NCI-H146 treated with DMSO at 0.1 percent for 48 hours (cell line): ENCODE results near the gene SGMS1.
A peak's percentile ranks its signal among the peaks of the same experiment; 100 is the strongest.

Experiments used
- DNase-seq: peaks from one replicate; lab custom pipeline; 2025; ENCODE audit not compliant: unreplicated experiment; lab: John Stamatoyannopoulos, UW

SGMS1 gene

DNA sequence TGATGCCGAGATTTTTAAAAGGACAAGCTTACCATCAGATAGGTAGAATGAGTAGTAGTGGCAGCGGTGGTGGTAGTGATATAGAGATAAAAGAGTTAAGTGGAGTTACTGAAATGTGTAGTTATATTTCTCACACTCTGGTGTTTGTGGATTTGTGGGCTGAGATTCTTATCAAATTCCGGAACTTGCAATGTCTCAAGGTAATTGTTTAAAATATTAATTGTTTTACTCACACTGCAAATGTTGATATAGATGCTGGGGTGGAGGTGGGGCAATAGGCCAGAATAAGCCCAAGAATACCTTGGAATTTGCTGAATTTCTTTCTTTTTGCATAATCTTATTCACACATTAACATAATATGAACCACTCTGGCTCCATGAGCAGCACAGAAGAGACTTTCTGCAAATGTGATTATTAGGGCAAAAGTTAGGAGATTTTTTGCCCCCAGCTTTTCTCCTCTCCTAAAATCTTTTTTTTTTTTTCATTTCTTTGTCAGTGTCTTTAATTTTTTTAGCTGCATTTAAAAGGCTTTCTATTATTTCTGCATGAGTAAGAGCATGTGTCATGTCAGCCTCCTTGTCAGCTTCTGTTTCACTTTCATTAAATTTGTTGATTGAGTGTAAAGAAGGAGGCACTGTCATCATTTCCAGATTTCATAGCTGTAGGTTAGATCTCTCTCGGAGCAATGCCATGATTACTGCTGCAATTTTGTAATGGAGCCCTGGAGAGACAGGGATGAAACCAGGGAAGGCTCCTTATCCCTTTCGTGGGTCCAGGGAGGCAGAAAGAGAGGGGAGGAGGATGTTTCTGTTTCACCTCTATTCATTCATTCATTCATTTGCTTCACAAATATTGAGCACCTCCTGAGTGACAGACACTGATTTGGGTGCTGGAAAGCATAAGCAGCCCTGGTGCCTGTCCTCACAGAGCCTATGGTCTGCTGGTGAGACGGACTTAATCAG lies 13.1 kb upstream of the SGMS1 start:
- no peak for DNase-seq

DNA sequence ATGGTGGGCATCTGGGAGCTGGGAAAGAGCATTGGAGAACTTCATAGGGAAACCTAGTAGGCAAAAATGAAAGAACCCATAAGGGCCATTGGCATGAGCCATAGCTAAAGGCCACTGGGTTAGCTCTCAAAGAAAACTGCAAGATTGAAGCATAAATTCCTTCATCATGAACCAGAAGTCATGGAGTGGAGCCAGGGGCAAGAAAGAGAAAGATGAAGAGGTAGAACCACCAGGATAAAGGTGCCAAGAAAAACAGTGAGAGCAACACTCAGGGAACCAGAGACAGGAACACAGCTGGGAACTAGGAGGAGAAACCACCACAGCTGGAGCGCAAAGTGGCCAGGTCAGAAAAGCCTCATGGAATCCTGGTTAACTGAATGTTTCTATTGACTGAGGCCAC lies 11.5 kb upstream of the SGMS1 start:
- no peak for DNase-seq

DNA sequence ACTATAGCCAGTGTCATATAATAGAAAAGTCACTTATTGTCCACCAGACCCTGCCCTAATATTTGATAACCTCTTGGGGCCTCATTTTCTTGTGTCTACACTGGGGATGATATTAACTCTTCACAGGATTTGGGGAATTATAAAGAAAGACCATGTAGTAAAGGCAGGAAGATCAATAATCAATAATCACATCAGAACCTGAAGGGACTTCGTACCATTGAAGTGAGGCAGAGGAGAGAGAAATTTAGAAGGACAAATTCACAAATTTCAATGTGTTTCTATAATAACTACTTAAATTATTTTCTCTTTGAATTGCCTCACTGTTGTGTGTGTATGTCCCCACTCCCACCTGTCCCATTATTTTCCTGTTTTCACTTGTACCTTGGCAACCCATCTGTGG lies 10.7 kb upstream of the SGMS1 start:
- DNase-seq = no peak

DNA sequence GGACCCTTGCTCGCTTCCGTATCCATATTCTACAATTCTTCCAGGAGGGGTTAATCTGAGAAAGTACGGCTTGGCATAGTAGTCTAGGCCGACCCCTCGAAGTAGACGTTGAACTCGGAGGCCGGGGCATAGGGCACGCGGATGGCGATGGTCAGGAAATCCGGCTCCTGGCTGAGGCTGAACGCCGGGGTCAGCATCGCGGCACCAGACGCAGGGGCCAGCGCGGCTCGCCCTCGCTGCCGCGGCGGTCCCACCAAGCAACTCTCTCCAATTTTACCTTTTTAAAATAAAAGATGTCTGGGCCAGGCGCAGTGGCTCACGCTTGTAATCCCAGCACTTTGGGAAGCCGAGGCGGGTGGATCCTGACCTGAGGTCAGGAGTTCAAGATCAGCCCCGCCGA lies 7.3 kb upstream of the SGMS1 start:
- no peak for DNase-seq

DNA sequence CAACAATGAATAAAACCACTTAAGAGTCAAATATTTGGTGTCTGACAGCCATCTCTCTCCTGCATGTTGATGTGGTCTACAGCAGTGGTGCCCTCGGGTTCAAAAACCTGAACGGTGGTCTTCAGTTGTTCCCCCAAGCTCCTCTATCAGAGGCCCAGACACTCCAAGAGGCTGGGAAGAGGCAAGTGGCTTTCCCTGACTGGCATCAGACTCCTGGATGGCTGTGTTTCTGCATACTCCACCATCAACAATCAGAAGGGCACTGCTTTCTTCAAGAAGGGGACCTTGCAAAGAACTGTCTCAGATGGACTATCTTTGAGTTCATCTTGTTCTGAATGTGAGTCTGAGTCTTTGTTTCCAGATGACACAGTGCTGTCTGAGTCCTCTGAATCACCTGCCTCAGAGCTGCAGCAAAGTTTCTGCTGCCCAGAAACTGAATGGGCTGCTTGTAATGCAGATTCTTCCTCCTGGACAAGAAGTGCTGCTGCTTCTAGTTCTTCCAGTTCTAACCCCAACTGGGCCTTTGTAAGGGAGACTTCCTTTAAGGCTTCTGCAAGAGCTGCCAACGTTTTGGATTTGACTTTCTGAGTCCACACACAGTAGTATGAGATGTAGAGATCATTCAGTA lies 5.9 kb upstream of the SGMS1 start:
- DNase-seq = no peak

DNA sequence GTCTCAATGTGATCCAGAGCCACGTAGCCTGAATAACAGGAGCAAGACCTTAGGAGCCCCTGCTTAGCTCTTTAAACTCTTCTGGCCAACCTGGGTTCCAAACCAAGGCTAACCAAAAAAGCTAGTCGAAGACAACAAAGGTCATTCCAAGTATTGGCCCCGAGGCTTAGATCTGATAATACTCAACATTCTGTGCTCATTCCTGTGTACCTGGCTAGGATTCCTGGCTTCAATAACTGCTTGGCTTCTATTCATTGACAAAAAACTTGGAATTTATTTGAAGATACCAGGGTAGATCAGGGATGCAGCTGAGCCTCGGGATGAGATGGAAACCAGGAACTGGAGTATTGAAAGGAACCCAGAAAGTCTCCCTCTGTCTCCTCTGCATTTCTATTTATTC lies 4.1 kb upstream of the SGMS1 start:
- no peak for DNase-seq

DNA sequence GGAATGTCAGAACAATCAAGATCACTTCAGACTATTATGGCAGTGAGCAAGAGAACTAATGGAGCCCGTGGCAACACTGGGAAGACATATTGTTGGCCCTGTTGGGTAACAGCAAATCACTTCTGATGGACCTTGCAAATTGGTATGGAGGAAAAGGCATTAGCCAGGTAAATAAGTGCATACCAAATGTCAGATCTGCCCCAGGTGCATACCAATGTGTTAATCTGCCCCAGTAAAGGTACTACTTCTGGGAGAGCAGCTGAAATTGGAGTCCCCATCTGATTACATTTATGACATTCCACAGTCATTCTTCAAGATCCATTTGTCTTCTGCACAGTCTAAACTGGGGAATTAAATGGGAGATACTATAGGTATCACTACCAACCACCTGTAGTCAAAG lies 3.7 kb upstream of the SGMS1 start:
- no peak for DNase-seq

DNA sequence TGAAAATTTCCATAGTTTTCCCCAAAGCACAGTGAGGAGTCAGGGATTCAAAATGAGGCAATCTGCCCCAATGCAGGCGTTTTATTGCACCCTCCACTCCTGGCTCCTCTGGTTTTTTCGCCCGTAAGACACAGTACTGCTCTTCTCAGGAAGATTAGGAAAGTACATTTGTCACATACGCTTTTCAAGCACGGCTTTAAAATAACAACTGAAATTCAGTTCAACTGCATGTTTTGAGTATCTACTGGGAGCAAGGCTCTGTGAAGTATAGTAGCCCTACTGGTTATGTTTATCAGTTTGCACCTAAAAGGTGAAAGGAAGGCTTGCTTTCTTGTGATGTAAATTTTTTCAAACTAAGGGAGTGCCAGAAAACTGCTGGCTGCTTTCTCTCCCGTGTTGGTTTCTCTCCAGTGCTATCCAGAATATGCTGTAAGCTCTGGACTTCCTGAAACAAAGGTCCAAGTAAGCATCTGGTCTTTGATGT lies 1.9 kb upstream of the SGMS1 start:
- DNase-seq = peak; percentile 14

DNA sequence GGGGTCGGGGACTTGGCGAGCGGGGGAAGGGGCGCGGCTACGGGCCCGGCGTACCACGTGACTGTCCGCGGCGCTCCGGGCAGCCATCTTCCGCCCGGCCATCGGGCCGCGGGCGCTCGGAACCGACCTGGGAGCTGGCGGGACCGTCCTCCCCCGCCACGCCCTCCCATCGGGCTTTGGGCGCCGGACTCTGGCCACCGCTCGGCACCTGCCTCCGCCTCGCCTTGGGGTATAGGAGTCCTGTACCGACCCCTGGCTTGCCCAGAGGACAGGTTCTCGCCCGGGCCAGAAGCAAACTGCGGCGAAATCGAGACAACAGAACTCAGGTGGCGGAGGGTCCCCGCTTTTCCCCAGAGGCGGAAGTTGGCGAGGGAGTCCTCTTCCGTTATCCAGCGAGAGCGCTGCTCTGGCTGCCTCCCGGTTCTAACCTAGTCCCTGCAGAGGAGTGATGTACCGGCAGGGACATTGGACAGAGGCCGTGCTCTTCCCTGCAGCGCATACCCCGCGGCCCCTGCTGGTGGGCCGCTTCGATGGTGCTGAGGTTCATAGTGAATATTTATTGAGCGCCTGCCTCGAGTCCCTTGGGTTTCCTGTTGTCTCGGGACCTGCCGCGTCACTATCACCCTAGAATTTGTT lies 1.2 kb upstream of the SGMS1 start:
- peak; percentile 57 for DNase-seq

DNA sequence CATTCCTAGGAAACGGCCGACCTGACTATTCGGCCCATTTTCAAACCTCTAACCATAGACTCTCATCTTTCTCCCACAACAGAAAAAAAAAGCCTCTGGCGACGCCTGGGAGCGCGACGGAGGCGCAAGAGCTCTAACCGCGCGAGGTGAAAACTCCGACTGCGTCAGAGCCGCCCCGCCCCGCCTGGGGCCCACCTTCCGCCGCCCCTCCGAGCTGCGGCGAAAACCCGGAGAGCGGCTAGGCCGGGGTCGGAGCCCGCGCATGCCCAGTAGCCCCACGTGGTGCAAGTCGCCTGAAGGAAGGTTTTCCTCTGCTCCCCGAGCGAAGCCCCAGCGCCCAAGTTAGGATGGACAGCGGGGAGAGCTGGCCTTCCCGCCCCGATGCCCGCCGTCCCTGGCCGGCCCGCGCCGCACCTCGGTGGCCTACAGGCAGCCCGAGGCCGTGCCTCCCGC lies 683 bp upstream of the SGMS1 start:
- peak; percentile 82 for DNase-seq

DNA sequence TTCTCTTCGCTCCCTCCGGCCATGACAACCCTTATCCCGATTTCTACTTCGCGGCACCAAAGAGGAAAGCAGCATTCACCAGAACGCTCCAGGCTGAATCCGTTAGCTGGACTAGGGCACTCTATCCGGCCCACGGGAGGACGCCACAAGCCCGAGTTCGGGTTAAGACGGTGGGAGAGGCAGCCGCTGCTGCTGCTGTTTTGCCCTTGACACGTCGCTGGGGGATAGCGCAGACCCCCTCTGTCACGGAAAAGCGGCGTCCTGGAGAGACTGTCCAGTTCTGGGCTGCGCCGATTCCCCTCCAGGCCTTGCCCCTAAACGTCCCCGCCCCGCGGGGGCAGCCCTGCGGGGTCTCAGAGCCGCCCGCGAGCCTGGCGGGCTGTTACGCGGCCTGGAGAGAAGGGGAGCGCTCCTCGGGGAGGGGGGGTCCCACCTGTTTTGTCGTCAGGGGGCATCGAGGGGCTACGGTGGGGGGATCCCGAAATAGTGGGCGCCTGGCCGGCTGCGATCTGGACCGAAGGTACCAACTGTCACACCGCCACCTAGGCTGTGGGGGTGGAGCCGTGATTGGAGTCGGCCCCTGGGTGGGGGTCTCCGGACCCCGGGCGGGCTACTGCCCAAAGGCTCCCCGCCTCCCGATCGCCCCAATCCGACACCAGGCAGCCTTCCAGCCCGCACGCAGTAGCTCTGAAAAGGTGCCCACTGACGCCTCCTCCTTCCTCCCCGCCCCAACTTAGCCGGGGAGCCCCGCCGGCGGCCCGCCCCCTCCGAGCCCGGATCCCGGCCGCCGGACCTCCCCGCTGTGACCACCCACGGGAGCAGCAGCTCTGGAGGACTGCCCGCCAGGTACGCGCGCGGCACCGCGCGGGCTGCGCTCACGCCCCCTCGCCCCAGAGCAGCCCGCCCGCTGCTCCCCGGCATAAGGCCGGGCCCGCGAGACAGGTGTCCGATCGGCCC lies 772 bp downstream of the SGMS1 start:
- DNase-seq = no peak

DNA sequence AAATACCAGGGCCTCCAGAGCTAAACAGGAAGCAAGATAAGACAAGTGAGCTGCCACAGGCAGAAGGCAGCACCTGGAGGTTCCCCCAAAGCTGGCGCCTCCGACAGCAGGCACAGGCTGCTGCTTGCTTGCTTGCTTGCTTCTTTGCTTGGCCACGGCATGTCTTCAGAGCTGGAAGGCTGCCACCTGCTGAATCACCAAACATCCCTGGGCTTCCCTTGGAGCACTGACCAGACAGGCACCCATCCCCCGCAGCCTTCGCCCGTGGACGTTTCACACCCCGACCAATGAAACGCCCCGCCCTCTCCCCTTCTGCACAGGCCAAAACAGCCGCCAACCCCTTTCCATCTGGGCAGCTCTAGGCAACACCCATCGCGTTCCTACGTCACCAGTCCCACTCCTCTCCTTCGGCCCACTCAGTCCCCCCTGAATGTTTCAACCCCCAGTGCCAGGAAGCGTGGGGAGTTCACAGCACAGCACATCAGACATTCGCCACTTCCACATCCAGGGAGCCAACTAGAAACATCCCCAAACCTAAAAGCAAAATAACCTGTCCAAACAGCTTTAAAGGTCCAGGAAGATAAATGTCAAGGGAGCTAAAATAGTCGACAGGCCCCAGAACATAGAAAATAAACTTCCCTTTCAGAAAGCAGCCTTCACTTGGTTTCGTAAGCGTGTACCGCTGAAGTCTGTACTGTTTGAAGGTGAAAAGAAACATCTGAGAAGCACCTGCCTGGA lies 1.6 kb downstream of the SGMS1 start:
- DNase-seq = peak; percentile 44

DNA sequence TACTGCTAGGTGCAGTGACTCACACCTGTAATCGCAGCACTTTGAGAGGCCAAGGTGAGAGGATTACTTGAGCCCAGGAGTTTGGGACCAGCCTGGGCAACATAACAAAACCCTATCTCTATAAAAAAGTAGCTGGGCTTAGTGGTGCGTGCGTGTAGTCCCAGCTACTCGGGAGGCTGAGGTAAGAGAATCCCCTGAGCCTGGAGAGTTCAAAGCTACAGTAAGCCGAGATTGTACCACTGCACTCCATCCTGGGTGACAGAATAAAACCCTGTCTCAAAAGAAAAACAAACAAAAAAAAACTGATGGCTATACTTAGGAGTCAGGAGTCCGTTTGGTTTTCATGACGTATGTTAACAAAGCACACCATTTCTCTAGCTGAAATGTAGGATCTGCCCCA lies 2.9 kb downstream of the SGMS1 start:
- DNase-seq = no peak

DNA sequence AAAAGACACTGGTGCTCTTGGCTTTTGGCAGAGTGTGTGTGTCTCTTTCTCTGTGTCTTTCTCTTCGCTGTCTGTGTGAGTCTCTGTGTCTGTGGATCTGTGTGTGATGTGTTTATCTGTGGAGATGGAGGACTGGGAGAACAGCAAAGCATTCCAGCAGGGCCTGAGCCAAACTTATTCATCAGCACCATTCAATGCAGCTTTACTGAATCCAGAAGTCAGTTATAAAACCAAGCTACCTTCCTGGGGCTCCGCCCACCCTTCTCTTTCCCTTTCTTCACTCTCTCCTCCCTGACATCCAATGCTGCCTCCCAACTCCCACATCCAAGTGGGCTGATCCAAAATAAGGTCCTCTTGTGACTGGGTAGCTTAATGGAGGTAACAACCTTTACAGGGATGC lies 3.9 kb downstream of the SGMS1 start:
- DNase-seq = no peak

DNA sequence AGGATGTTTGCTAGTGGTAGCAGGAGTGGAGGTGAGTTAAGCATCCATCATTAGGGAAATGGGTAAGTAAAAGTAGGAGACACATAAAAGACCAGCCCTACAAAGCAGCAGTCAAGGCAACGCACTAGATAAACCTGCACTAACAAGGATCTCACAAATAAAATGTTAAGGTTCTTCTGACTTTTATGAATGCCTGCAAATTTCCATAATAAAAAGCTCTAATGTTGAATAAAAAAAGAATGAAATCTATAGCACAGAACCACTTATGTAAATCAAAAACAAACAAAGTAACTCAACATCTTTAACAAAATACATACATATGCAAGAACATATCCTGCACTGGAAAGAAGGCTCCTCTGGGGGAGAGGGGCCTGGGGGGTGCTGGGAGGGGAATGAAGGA lies 4.6 kb downstream of the SGMS1 start:
- no peak for DNase-seq

DNA sequence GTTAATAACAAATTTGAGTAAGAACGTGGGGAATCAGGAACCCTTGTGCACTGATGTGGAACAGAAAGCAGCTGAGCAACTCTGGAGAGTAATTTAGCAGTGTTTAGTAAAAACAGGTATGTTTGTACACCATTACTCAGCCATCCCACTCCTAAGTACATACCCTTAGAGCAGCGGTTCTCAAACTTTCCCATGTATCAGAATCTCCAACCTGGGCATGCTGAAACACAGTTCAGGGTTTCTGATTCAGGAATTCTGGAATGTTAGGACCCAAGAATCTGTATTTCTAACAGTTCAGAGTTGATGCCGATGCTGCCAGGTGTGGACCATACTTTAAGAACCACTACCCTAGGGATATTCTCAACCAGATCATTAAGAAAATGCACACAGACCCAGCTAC lies 5.1 kb downstream of the SGMS1 start:
- DNase-seq = no peak

DNA sequence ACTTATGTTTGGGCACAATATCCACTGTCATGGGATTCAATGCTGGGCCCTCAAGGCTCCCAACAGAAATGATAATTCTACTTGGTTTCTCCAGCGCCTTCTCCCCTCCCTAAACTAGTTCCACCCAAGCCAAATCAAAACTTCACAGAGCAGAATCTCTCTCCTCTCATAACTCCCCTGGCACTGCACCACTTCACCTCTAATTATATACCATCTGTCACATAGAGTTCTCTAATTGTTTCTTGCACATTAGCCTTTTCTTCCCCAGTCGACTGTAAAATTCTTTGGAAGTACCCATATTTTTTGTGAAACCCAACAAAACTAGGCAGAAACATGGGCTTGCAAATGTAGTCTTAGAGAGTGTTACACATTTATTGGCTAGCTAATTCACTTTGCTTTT lies 8.1 kb downstream of the SGMS1 start:
- DNase-seq = no peak

DNA sequence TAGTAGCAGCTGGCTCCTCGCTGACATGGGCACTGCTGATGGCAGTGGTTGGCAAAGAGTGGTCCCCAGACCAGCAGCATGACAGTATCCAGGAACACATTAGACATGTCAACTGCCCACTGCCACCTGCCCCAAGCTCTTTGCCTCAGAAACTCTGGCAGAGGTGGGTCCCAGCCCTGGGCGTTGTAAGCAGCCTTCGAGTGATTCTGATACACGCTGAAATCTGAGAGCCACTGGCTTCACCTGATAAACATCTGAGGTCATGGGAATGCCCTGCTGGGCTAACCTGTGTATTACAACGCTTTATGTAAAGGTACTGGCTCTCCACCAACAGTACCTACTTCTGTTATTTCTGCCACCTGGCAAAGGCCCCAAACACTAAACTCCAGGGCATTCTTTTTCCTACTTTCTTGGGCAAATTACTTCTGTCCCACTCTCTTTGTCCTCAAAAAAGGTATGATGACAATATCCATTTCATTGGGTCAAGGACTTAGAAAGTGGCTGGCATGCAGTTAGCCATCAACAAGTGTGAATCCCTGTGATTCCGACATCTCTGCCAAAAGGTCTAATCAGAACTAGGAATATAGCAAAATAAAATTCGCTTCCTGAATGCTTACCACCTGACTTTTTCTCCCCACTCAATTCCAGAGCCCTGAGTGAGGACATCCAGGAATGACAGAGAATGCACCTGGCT lies 9.2 kb downstream of the SGMS1 start:
- no peak for DNase-seq

DNA sequence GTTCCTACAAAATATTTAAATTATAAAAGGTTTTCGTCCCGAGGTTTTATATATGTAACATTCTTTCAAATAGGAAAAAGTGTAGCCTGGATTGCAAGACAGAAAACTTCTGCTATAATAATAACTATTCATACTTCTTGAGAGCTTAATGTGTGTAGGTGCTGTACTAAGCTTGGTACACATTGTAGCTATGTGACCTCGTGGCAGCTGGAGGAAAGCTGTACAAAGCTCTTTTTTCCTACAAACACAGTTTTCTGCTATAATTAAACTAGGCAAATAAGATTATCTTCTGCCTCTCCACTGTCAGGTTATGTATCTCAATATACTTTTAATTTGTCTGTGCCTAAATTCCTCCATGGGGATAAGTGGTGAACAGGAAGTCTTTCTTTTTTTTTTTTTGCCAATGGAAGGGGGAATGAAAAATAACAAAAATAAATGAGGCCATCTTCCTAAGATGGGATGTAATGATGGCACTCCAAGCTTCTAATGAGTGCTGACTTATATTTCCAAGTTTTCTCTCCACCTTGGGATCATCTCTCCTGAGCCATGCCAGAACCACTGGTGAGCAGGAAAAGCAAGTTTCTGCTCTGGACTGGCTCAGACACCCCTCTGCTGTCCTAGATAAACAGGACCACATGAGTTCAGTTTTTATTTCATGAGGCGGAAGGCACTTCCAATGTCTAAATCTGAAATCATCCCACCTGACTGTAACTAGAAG lies 9.9 kb downstream of the SGMS1 start:
- no peak for DNase-seq
